Esophagus squamous epithelium (tissue), 4 donors: ENCODE data around the gene CCSAP.

ENCODE experiments used
- CTCF ChIP-seq, 6 experiments: fragments of 450-650 bp in 4 of 6; fragments of 200-600 bp in 2 of 6; sonication (generic) in 2 of 6; IDR thresholded peaks; one replicate each; pipeline ENCODE4 v1.5.1; 2016 to 2019; ENCODE audit warnings: antibody characterized with exemption in 6 of 6, mild to moderate bottlenecking in 4 of 6, moderate library complexity in 4 of 6
- POLR2A ChIP-seq, 4 donors: fragments of 450-650 bp; IDR thresholded peaks; one replicate each; pipeline ENCODE4 v1.6.1; 2017; ENCODE audit warnings: antibody characterized with exemption in 4 of 4, mild to moderate bottlenecking in 4 of 4, moderate library complexity in 3 of 4

- TF ChIP-seq POLR2A (IDR thresholded peaks at IDR 0.05) (no peak), CTCF (IDR thresholded peaks at IDR 0.05) (no peak)
These were observed 3.3 kb downstream of the CCSAP start for GRCh38 chr1:229339520-229339919.
